SK-N-SH (cell line): ENCODE results near the gene PSD2. TPM values are rescaled to one million over a fixed set of nuclear protein-coding genes. Genes with fewer than 3 reads are reported as not detected.

ENCODE experiments used
- CTCF ChIA-PET: fragments of 300-600, 350-600 bp; formaldehyde crosslinking; extraction: SDS; loops from one replicate; lab custom pipeline; 2021; lab: Yijun Ruan, JAX
- POLR2A ChIA-PET: fragments of 350-600 bp; sonication (Branson Sonifier 250); formaldehyde crosslinking; extraction: SDS; loops from one replicate; lab custom pipeline; 2020; ENCODE audit warnings: antibody characterized with exemption, inconsistent platforms; lab: Yijun Ruan, JAX
- DNase-seq: peaks from one replicate; pipeline ENCODE4 v3.0.0; 2012
- H2AFZ ChIP-seq: fragments of 200-600 bp; sonication (generic); 2 replicates; pipeline ENCODE4 v1.8.1; 2016; ENCODE audit warnings: antibody characterized with exemption, mild to moderate bottlenecking, low read depth
- H3F3A ChIP-seq: fragments of 200-600 bp; sonication (generic); replicated peaks from 2 replicates; pipeline ENCODE3; 2016; ENCODE audit warnings: antibody characterized with exemption, mild to moderate bottlenecking; ENCODE audit not compliant: insufficient read depth
- H3K27ac ChIP-seq, 2 experiments: fragments of 200-500 bp in 1 of 2; fragments of 200-600 bp in 1 of 2; sonication (Bioruptor generic) in 1 of 2; sonication (generic), shearing (Covaris generic) in 1 of 2; 2 replicates each; pipeline versions ENCODE4 v1.5.1 to v1.6.1; 2014 to 2016; ENCODE audit warnings: low read depth in 2 of 2, inconsistent platforms in 1 of 2, low read length in 1 of 2, mild to moderate bottlenecking in 1 of 2, mixed read lengths in 1 of 2
- H3K27me3 ChIP-seq: fragments of 200-600 bp; sonication (generic), shearing (Covaris generic); 2 replicates; pipeline ENCODE4 v1.6.1; 2016; ENCODE audit warnings: mixed run types; ENCODE audit not compliant: insufficient read depth
- H3K36me3 ChIP-seq, 2 experiments: fragments of 200-500 bp in 1 of 2; fragments of 200-600 bp in 1 of 2; sonication (Bioruptor generic) in 1 of 2; sonication (generic) in 1 of 2; replicated peaks in 1 of 2; 2 replicates each; pipeline versions ENCODE3 to v1.5.1; 2014 to 2016; ENCODE audit warnings: low read length in 1 of 2, mild to moderate bottlenecking in 1 of 2; ENCODE audit not compliant: insufficient read depth in 2 of 2, control insufficient read depth in 1 of 2
- H3K4me1 ChIP-seq, 2 experiments: fragments of 200-500 bp in 1 of 2; fragments of 200-600 bp in 1 of 2; sonication (Bioruptor generic) in 1 of 2; sonication (generic), shearing (Covaris generic) in 1 of 2; 2 replicates each; pipeline versions ENCODE4 v1.5.1 to v1.6.1; 2014 to 2016; ENCODE audit warnings: low read depth in 1 of 2, low read length in 1 of 2, mixed run types in 1 of 2; ENCODE audit not compliant: insufficient read depth in 2 of 2, control insufficient read depth in 1 of 2
- H3K4me2 ChIP-seq: fragments of 200-600 bp; sonication (generic), shearing (Covaris generic); 2 replicates; pipeline ENCODE4 v1.6.1; 2017; ENCODE audit warnings: mixed run types
- H3K4me3 ChIP-seq, 2 experiments: fragments of 200-500 bp in 1 of 2; fragments of 200-600 bp in 1 of 2; sonication (Bioruptor generic) in 1 of 2; sonication (generic), shearing (Covaris generic) in 1 of 2; 2 replicates each; pipeline versions ENCODE4 v1.5.1 to v1.8.1; 2014 to 2016; ENCODE audit warnings: low read depth in 2 of 2, inconsistent platforms in 1 of 2, low read length in 1 of 2, mild to moderate bottlenecking in 1 of 2, mixed read lengths in 1 of 2, moderate library complexity in 1 of 2
- H3K79me2 ChIP-seq: fragments of 200-600 bp; sonication (generic); 2 replicates; pipeline ENCODE4 v1.8.1; 2017; ENCODE audit warnings: mild to moderate bottlenecking; ENCODE audit not compliant: insufficient read depth
- H3K9ac ChIP-seq: fragments of 200-600 bp; sonication (generic); 2 replicates; pipeline ENCODE4 v1.6.1; 2017; ENCODE audit warnings: mixed run types
- H3K9me2 ChIP-seq: fragments of 200-600 bp; sonication (generic); 2 replicates; pipeline ENCODE4 v1.6.1; 2017; ENCODE audit warnings: mixed run types
- H3K9me3 ChIP-seq: fragments of 200-600 bp; sonication (generic); 2 replicates; pipeline ENCODE4 v1.6.1; 2017; ENCODE audit warnings: mixed run types, mild to moderate bottlenecking, moderate library complexity
- H4K20me1 ChIP-seq: fragments of 200-600 bp; sonication (generic); 2 replicates; pipeline ENCODE4 v1.6.1; 2017; ENCODE audit warnings: mild to moderate bottlenecking, mixed run types; ENCODE audit not compliant: insufficient read depth
- CHD2 ChIP-seq: fragments of 150-350 bp; IDR thresholded peaks from 2 replicates; pipeline ENCODE4 v1.6.1; 2018; ENCODE audit warnings: low read length; ENCODE audit not compliant: partially characterized antibody
- EP300 ChIP-seq, 2 experiments: IDR thresholded peaks; 2 replicates each; pipeline versions ENCODE4 v1.4.0 to v1.6.1; 2012; ENCODE audit warnings: borderline replicate concordance in 1 of 2, low read depth in 1 of 2, low read length in 1 of 2
- FOSL2 ChIP-seq: IDR thresholded peaks from 2 replicates; pipeline ENCODE4 v1.4.0; 2012; ENCODE audit warnings: low read depth, mild to moderate bottlenecking, moderate library complexity, borderline replicate concordance
- MEF2A ChIP-seq: IDR thresholded peaks from 2 replicates; pipeline ENCODE4 v1.4.0; 2012; ENCODE audit warnings: low read depth, borderline replicate concordance
- POLR2AphosphoS5 ChIP-seq: IDR thresholded peaks from 2 replicates; pipeline ENCODE4 v1.6.1; 2012; ENCODE audit warnings: low read depth, low read length
- RAD21 ChIP-seq: IDR thresholded peaks from 2 replicates; pipeline ENCODE4 v1.6.1; 2012; ENCODE audit warnings: mild to moderate bottlenecking, low read length
- RFX5 ChIP-seq: IDR thresholded peaks from 2 replicates; pipeline ENCODE4 v1.6.1; 2012; ENCODE audit warnings: mild to moderate bottlenecking, improper control_type of control experiment, low read length
- SMC3 ChIP-seq: IDR thresholded peaks from 2 replicates; pipeline ENCODE4 v1.6.1; 2012; ENCODE audit warnings: low read depth, low read length, improper control_type of control experiment
- TEAD4 ChIP-seq: IDR thresholded peaks from 2 replicates; pipeline ENCODE4 v1.4.0; 2012; ENCODE audit warnings: mild to moderate bottlenecking, borderline replicate concordance; ENCODE audit not compliant: insufficient read depth
- ZBTB33 ChIP-seq: IDR thresholded peaks from 2 replicates; pipeline ENCODE4 v1.4.0; 2012; ENCODE audit warnings: low read depth, borderline replicate concordance
- WGBS: methylation state at CpG from one replicate; pipeline ENCODE4 v1.1.6; 2017; ENCODE audit warnings: low lambda C conversion rate; 5-methylcytosine and 5-hydroxymethylcytosine counted together
- polyA plus RNA-seq, 3 experiments: library from polyadenylated mRNA; depleted of rRNA; stranded (reverse); fragments of >200 nt; gene quantifications; 2 replicates each; pipeline ENCODE4 v1.2.3, GENCODE V29; 2012
- TF ChIP-seq, protein P1 (sequence below): fragments of 200-600 bp; sonication (generic); IDR thresholded peaks from 2 replicates; pipeline ENCODE4 v1.6.1; 2017; ENCODE audit warnings: antibody characterized with exemption, mild to moderate bottlenecking, moderate library complexity
- TF ChIP-seq, protein P2 (sequence below): IDR thresholded peaks from 2 replicates; pipeline ENCODE4 v1.6.1; 2012; ENCODE audit warnings: mild to moderate bottlenecking, low read depth, low read length, moderate library complexity

The PSD2 gene
- polyA plus RNA-seq, 1 of the 3 experiments (the other 2 are of a cell fraction), result 0.15 TPM

DNA sequence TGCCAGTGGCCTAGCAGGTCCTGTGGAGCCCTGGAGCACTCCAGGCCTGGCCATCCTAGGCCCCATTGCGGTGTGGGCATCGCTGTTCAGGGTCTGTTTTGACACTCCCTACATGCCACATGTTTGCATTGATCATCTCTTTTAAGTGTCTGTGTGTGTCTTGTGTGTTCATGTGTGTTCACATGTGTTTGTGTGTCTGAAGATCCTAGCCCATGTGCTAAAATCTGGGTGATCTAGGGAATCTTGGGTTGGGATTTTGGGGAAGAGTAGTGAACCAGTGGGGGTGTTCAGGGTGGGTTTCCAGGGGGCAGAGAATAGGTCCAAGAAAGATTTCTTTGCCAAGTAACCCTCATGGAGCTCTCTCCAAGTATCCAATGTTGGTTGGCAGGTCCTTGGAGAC, 8.4 kb downstream of the PSD2 start (continued):
- TF ChIP-seq, protein P1, sequence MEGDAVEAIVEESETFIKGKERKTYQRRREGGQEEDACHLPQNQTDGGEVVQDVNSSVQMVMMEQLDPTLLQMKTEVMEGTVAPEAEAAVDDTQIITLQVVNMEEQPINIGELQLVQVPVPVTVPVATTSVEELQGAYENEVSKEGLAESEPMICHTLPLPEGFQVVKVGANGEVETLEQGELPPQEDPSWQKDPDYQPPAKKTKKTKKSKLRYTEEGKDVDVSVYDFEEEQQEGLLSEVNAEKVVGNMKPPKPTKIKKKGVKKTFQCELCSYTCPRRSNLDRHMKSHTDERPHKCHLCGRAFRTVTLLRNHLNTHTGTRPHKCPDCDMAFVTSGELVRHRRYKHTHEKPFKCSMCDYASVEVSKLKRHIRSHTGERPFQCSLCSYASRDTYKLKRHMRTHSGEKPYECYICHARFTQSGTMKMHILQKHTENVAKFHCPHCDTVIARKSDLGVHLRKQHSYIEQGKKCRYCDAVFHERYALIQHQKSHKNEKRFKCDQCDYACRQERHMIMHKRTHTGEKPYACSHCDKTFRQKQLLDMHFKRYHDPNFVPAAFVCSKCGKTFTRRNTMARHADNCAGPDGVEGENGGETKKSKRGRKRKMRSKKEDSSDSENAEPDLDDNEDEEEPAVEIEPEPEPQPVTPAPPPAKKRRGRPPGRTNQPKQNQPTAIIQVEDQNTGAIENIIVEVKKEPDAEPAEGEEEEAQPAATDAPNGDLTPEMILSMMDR, result no peak

DNA sequence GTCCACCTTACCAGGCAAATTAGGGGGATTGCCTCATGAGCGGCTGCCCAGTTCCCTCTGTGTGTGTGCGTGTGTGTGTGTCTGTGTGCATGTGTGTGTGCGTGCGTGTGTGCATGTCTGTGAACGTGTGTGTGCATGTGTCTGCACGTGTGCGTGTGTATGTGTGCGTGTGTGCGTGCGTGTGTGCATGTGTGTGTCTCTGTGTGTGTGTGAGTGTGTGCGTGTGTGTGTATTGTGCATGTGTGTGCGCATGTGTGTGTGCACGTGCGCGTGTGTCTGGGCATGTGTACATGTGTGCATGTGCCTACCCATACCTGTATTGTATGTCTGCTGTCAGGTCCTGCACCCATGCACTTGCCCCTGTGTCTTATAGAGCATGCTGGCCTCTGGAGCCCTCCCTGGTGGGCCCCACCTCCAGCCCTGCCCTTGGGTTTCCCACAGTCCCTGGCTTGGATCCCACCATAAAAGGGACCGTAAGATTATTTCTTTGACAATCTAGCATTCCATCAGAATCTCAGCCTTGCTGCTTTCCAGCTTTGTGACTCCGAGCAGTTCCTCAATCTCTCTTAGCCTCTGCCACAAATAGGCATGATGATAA, 9.3 kb downstream of the PSD2 start:
- ChIA-PET POLR2A (interaction anchor here (2.0 kb wide), 1 partner anchor 9 kb away, joined by 7 read pairs; the partner anchor contains the start of gene PSD2), CTCF (interaction anchor here (0.9 to 6.4 kb wide), 5 partner anchors 13 to 164 kb away, joined by 3 to 34 read pairs (median 4); no protein-coding TSS in a partner anchor)
- H3K27me3 ChIP-seq, result peaks cover 28% of the 10 kb centered on the region
- no peaks in the 10 kb centered on the region for H3K79me2 ChIP-seq
- H3K36me3 ChIP-seq, result no peaks in the 10 kb centered on the region
- WGBS, result 78% methylated on average over 17 of the region's 17 CpGs
- H2AFZ ChIP-seq, result no peak overlapping the region
- H4K20me1 ChIP-seq, result no peaks in the 10 kb centered on the region
- no peak for DNase-seq
- H3K9me2 ChIP-seq, result no peaks in the 10 kb centered on the region
- H3K9ac ChIP-seq, result no peak overlapping the region
- no peak overlapping the region for H3K4me2 ChIP-seq
- H3K4me3 ChIP-seq, result no peak overlapping the region
- TF ChIP-seq RFX5 (no peak), SMC3 (no peak), CHD2 (no peak), RAD21 (no peak), TEAD4 (no peak), FOSL2 (no peak), MEF2A (no peak), EP300 (IDR thresholded peaks at IDR 0.05; ENCODE audit: borderline replicate concordance in 1 of 2, low read depth in 1 of 2, low read length in 1 of 2) (no peak), ZBTB33 (no peak), POLR2AphosphoS5 (no peak)
- TF ChIP-seq, protein P1, result no peak
- TF ChIP-seq, protein P2, sequence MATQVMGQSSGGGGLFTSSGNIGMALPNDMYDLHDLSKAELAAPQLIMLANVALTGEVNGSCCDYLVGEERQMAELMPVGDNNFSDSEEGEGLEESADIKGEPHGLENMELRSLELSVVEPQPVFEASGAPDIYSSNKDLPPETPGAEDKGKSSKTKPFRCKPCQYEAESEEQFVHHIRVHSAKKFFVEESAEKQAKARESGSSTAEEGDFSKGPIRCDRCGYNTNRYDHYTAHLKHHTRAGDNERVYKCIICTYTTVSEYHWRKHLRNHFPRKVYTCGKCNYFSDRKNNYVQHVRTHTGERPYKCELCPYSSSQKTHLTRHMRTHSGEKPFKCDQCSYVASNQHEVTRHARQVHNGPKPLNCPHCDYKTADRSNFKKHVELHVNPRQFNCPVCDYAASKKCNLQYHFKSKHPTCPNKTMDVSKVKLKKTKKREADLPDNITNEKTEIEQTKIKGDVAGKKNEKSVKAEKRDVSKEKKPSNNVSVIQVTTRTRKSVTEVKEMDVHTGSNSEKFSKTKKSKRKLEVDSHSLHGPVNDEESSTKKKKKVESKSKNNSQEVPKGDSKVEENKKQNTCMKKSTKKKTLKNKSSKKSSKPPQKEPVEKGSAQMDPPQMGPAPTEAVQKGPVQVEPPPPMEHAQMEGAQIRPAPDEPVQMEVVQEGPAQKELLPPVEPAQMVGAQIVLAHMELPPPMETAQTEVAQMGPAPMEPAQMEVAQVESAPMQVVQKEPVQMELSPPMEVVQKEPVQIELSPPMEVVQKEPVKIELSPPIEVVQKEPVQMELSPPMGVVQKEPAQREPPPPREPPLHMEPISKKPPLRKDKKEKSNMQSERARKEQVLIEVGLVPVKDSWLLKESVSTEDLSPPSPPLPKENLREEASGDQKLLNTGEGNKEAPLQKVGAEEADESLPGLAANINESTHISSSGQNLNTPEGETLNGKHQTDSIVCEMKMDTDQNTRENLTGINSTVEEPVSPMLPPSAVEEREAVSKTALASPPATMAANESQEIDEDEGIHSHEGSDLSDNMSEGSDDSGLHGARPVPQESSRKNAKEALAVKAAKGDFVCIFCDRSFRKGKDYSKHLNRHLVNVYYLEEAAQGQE, result no peak
- H3K4me1 ChIP-seq, result no peaks in the 10 kb centered on the region
- H3F3A ChIP-seq, result no peaks in the 10 kb centered on the region
- H3K9me3 ChIP-seq, result no peaks in the 10 kb centered on the region
- no peak overlapping the region for H3K27ac ChIP-seq
